Measurements from ENCODE around the gene LDLRAD4.

LDLRAD4 gene

GRCh38 chr18:13625355-13625754 lies 406.8 kb downstream of the LDLRAD4 start:
- TF ChIP-seq CTCF (conservative IDR thresholded peaks at IDR 0.05; ENCODE audit: low read depth, low read length): no peak
- no peak for DNase-seq (ENCODE audit: low read depth)
- no peak overlapping the region for H3K4me3 ChIP-seq (ENCODE audit: low read depth, low read length)

- H3K4me3 ChIP-seq (ENCODE audit: low read depth, low read length): no peak overlapping the region
- TF ChIP-seq CTCF (conservative IDR thresholded peaks at IDR 0.05; ENCODE audit: low read depth, low read length): no peak
- DNase-seq (ENCODE audit: low read depth): no peak
Measured at GRCh38 chr18:13625843-13626543, 407.4 kb downstream of the LDLRAD4 start.

- DNase-seq (ENCODE audit: low read depth): no peak
- H3K4me3 ChIP-seq (ENCODE audit: low read depth, low read length): no peak overlapping the region
- TF ChIP-seq CTCF (conservative IDR thresholded peaks at IDR 0.05; ENCODE audit: low read depth, low read length): no peak
Measured at GRCh38 chr18:13626544-13626908, 408.0 kb downstream of the LDLRAD4 start.

GRCh38 chr18:13627639-13628038 lies 409.1 kb downstream of the LDLRAD4 start:
- TF ChIP-seq CTCF (conservative IDR thresholded peaks at IDR 0.05; ENCODE audit: low read depth, low read length): no peak
- H3K4me3 ChIP-seq (ENCODE audit: low read depth, low read length): no peak overlapping the region
- DNase-seq (ENCODE audit: low read depth): no peak

- DNase-seq (ENCODE audit: low read depth): no peak
- TF ChIP-seq CTCF (conservative IDR thresholded peaks at IDR 0.05; ENCODE audit: low read depth, low read length): no peak
- no peak overlapping the region for H3K4me3 ChIP-seq (ENCODE audit: low read depth, low read length)
Measured at GRCh38 chr18:13628211-13628610, 409.7 kb downstream of the LDLRAD4 start.

GRCh38 chr18:13629841-13630715 lies 411.5 kb downstream of the LDLRAD4 start:
- DNase-seq (ENCODE audit: low read depth): peak; percentile 82
- peak; percentile 93 for TF ChIP-seq CTCF (conservative IDR thresholded peaks at IDR 0.05; ENCODE audit: low read depth, low read length)
- H3K4me3 ChIP-seq (ENCODE audit: low read depth, low read length): no peak overlapping the region
